ENCODE data around the gene ILF3.
A peak's percentile ranks its signal among the peaks of the same experiment; 100 is the strongest.

The ILF3 gene

DNA sequence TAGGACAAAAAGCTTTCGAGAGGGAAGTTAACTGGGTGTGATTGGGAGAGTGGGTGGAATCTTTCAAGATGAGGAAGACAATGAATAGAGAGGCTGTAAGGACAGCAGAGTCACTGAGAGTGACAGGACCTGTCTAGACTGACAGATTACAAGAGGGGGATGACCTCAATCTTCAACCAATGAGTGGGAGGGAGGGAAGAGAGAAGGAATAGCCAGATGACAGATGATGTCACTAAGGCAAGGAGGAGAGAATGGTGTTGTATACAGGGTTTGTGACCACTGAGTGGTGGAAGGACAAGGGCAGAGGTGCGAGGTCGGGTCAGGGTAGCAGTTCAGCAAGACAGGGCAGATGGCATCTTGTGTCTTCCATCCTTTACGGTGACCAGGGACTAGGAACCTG is 5.8 kb upstream of the ILF3 start:
- Histone ChIP-seq H3K27me3 (ENCODE audit: insufficient read depth, low read length, poor library complexity) (no peaks in the 10 kb centered on the region), H3K9ac (ENCODE audit: low read length) (no peak overlapping the region), H3K36me3 (ENCODE audit: control insufficient read depth, insufficient read depth, low read length) (no peaks in the 10 kb centered on the region), H3K56ac (ENCODE audit: low read length) (no peak overlapping the region), H3K4me2 (ENCODE audit: low read length) (no peak overlapping the region), H2BK120ac (ENCODE audit: low read depth, low read length) (no peak overlapping the region), H3K4ac (ENCODE audit: low read depth, low read length) (no peak overlapping the region), H2AK5ac (ENCODE audit: low read length) (no peak overlapping the region), H3K23ac (ENCODE audit: low read length) (no peak overlapping the region), H3K79me2 (ENCODE audit: control insufficient read depth, insufficient read depth, low read length) (peaks cover 4% of the 10 kb centered on the region), H3K27ac (ENCODE audit: low read depth, low read length) (no peak overlapping the region), H3K4me1 (ENCODE audit: control insufficient read depth, low read depth, low read length) (peaks cover 6% of the 10 kb centered on the region), H2BK5ac (ENCODE audit: low read length) (no peak overlapping the region), H4K5ac (ENCODE audit: low read length) (no peak overlapping the region), H3K4me3 (ENCODE audit: low read length) (no peak overlapping the region), H4K8ac (ENCODE audit: low read depth, low read length) (no peak overlapping the region), H3K79me1 (ENCODE audit: low read length) (peaks cover 4% of the 10 kb centered on the region), H2BK15ac (replicated peaks; ENCODE audit: low read depth) (no peak overlapping the region), H3K18ac (ENCODE audit: low read length) (no peak overlapping the region)
- WGBS (ENCODE audit: extremely low coverage, insufficient coverage, low lambda C conversion rate), result no CpG with 5 or more reads among the region's 4 CpGs
- no peak for DNase-seq

DNA sequence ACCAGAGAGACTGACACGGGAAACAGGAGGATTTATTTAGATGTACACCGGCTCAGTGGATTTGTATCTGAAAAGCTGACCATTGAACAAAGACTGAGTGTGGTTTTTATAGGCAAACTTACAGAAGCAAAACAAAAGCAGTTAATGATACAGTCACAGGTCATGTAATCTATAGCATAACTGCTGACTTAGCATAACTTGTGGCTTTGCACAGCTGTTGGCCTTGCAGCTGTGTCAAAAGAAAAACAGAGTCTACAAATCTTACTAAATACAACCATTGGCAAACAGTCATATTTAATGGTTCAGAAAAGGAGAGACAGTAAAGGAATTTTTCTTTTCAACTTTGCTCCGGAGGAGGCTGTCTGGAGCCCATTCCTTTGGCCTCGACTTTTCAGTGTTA is 2.3 kb upstream of the ILF3 start:
- no peak overlapping the region for H3K23ac ChIP-seq (ENCODE audit: low read length)
- H3K4me2 ChIP-seq (ENCODE audit: low read length), result no peak overlapping the region
- H4K8ac ChIP-seq (ENCODE audit: low read depth, low read length), result no peak overlapping the region
- H2AK5ac ChIP-seq (ENCODE audit: low read length), result no peak overlapping the region
- peaks cover 6% of the 10 kb centered on the region for H3K79me1 ChIP-seq (ENCODE audit: low read length)
- no peak overlapping the region for H2BK120ac ChIP-seq (ENCODE audit: low read depth, low read length)
- no peaks in the 10 kb centered on the region for H3K27me3 ChIP-seq (ENCODE audit: insufficient read depth, low read length, poor library complexity)
- H3K4me3 ChIP-seq (ENCODE audit: low read length), result no peak overlapping the region
- H3K36me3 ChIP-seq (ENCODE audit: control insufficient read depth, insufficient read depth, low read length), result no peaks in the 10 kb centered on the region
- no peak overlapping the region for H4K5ac ChIP-seq (ENCODE audit: low read length)
- no peak for DNase-seq
- H3K18ac ChIP-seq (ENCODE audit: low read length), result no peak overlapping the region
- no peak overlapping the region for H3K4ac ChIP-seq (ENCODE audit: low read depth, low read length)
- H3K27ac ChIP-seq (ENCODE audit: low read depth, low read length), result no peak overlapping the region
- H3K9ac ChIP-seq (ENCODE audit: low read length), result no peak overlapping the region
- H2BK15ac ChIP-seq (replicated peaks; ENCODE audit: low read depth), result no peak overlapping the region
- H3K56ac ChIP-seq (ENCODE audit: low read length), result no peak overlapping the region
- H3K79me2 ChIP-seq (ENCODE audit: control insufficient read depth, insufficient read depth, low read length), result peaks cover 27% of the 10 kb centered on the region
- no CpG with 5 or more reads among the region's 4 CpGs for WGBS (ENCODE audit: extremely low coverage, insufficient coverage, low lambda C conversion rate)
- no peaks in the 10 kb centered on the region for H3K4me1 ChIP-seq (ENCODE audit: control insufficient read depth, low read depth, low read length)
- no peak overlapping the region for H2BK5ac ChIP-seq (ENCODE audit: low read length)

DNA sequence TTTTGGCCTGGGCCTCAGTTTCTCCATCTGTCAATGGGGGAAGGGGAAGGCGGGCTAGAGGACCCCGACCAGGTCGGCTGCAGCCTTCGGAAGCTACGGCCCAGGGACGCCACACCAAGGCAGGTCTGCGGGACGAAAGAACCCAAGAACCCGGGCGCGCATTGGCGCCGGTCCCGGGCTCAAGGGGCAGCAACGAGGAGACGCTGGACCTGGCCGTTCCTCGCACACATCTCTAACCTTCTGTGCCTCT is 739 bp upstream of the ILF3 start:
- Histone ChIP-seq H3K27ac (ENCODE audit: low read depth, low read length) (peak overlapping the region; percentile 85), H3K4me1 (ENCODE audit: control insufficient read depth, low read depth, low read length) (peaks cover 2% of the 10 kb centered on the region), H3K56ac (ENCODE audit: low read length) (peak overlapping the region; percentile 100), H4K8ac (ENCODE audit: low read depth, low read length) (peak overlapping the region; percentile 98), H3K4me3 (ENCODE audit: low read length) (peak overlapping the region; percentile 99), H3K36me3 (ENCODE audit: control insufficient read depth, insufficient read depth, low read length) (peaks cover 2% of the 10 kb centered on the region), H3K27me3 (ENCODE audit: insufficient read depth, low read length, poor library complexity) (no peaks in the 10 kb centered on the region), H3K79me2 (ENCODE audit: control insufficient read depth, insufficient read depth, low read length) (peaks cover 43% of the 10 kb centered on the region), H2BK15ac (replicated peaks; ENCODE audit: low read depth) (no peak overlapping the region), H2AK5ac (ENCODE audit: low read length) (peak overlapping the region; percentile 84), H2BK5ac (ENCODE audit: low read length) (peak overlapping the region; percentile 85), H3K79me1 (ENCODE audit: low read length) (peaks cover 6% of the 10 kb centered on the region), H3K23ac (ENCODE audit: low read length) (peak overlapping the region; percentile 89), H4K5ac (ENCODE audit: low read length) (no peak overlapping the region), H2BK120ac (ENCODE audit: low read depth, low read length) (no peak overlapping the region), H3K4ac (ENCODE audit: low read depth, low read length) (peak overlapping the region; percentile 84), H3K9ac (ENCODE audit: low read length) (peak overlapping the region; percentile 100), H3K18ac (ENCODE audit: low read length) (peak overlapping the region; percentile 46), H3K4me2 (ENCODE audit: low read length) (peak overlapping the region; percentile 97)
- DNase-seq, result no peak
- no CpG with 5 or more reads among the region's 18 CpGs for WGBS (ENCODE audit: extremely low coverage, insufficient coverage, low lambda C conversion rate)

DNA sequence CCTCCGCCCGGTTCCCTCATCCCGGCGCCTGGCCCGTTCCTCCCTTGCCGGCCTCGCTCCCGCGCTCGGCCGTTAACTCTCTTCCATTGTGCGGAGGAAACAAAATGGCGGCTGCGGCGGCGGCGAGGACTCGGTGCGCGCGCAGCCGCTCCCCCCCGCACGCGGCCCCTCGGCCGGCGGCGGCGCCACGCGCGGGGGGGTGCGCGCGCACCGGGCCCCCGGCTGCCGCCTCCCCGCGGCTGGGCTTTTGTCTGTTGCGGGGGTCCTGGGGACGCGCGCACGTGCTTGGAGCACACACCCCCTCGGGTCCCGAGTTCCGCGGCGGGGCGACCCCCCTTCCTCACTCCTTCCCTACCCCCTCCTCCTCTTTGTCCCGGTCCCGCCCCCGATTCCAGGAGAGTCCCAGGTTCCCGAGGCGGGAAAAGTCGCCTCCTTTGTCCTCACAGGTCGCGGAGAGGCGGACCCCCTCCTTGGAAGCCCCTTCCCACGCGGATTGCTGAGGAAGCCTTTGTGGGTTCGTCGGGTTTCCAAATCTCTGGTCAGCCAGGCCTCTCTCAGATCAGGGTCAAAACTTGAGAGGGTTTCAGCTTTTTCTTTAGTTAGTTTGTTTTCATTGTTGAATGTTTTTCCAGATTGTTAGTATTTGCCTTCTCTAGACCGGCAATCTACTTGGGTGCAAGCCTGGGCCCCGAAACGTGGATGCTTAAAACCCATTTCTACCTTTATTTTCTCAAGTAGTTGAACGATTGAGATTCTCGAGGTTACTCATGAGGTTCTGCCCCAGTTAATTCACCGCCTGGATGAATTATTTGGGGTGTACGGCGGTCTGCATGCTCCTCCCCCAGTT is 687 bp downstream of the ILF3 start:
- H3K4me3 ChIP-seq (ENCODE audit: low read length), result peak overlapping the region; percentile 96
- peak overlapping the region; percentile 99 for H2BK120ac ChIP-seq (ENCODE audit: low read depth, low read length)
- peaks cover 6% of the 10 kb centered on the region for H3K79me1 ChIP-seq (ENCODE audit: low read length)
- peak overlapping the region; percentile 100 for H3K18ac ChIP-seq (ENCODE audit: low read length)
- H3K56ac ChIP-seq (ENCODE audit: low read length), result peak overlapping the region; percentile 98
- H3K4me2 ChIP-seq (ENCODE audit: low read length), result peak overlapping the region; percentile 79
- no peaks in the 10 kb centered on the region for H3K27me3 ChIP-seq (ENCODE audit: insufficient read depth, low read length, poor library complexity)
- H3K4me1 ChIP-seq (ENCODE audit: control insufficient read depth, low read depth, low read length), result peaks cover 2% of the 10 kb centered on the region
- H3K27ac ChIP-seq (ENCODE audit: low read depth, low read length), result peak overlapping the region; percentile 99
- H3K23ac ChIP-seq (ENCODE audit: low read length), result peak overlapping the region; percentile 83
- H2BK5ac ChIP-seq (ENCODE audit: low read length), result peak overlapping the region; percentile 64
- H3K36me3 ChIP-seq (ENCODE audit: control insufficient read depth, insufficient read depth, low read length), result peaks cover 2% of the 10 kb centered on the region
- WGBS (ENCODE audit: extremely low coverage, insufficient coverage, low lambda C conversion rate), result no CpG with 5 or more reads among the region's 73 CpGs
- DNase-seq, result peak; percentile 91
- peak overlapping the region; percentile 100 for H3K9ac ChIP-seq (ENCODE audit: low read length)
- peak overlapping the region; percentile 88 for H4K5ac ChIP-seq (ENCODE audit: low read length)
- H3K4ac ChIP-seq (ENCODE audit: low read depth, low read length), result peak overlapping the region; percentile 100
- peak overlapping the region; percentile 95 for H2AK5ac ChIP-seq (ENCODE audit: low read length)
- peaks cover 56% of the 10 kb centered on the region for H3K79me2 ChIP-seq (ENCODE audit: control insufficient read depth, insufficient read depth, low read length)
- peak overlapping the region; percentile 95 for H4K8ac ChIP-seq (ENCODE audit: low read depth, low read length)
- no peak overlapping the region for H2BK15ac ChIP-seq (replicated peaks; ENCODE audit: low read depth)

DNA sequence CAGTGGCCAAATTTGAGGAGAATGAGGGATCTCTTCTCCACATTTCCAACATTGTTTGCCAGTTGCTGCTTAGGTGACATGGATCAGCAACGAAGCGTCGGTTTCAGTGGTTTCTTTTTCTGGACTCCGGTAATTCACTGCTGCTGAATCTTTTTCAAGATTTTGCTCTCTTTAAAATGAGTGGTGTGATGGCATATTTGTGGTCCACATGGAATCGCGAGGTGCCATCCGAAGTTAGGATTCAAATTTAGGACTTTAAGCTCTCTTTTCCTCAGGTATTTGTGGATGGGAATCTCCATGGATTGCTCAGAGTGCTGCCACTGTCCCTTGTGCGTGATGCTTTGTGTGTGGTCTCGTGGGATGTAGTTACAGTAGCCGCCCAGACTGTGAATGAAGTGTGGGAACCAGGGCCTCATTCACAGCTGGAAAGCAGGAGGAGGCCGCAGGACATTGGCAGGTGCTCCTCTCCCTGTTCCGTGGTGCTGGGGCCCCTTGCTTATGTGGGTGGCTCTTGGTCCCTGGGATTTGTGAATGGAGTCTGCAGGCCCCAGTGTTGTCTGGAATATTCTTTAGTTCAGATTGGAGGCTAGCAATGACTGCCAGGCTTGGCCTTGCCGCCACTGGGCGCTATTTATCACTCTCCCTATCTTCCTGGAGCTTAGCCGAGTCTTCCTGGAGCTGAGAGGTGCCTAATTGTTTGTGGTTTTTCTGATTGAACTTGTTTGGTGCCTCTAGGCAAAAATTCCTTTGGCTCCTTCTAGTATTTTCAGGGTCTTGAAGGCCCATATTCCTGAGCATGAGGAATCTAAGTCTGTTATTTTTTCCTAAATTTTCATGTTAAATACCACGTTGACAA is 1.5 kb downstream of the ILF3 start:
- DNase-seq, result peak; percentile 79
- WGBS (ENCODE audit: extremely low coverage, insufficient coverage, low lambda C conversion rate), result no CpG with 5 or more reads among the region's 16 CpGs

More for the DNA sequence above, 1.5 kb downstream of the ILF3 start:
- Histone ChIP-seq H2AK5ac (ENCODE audit: low read length) (peak overlapping the region; percentile 95), H3K4me2 (ENCODE audit: low read length) (peak overlapping the region; percentile 79), H2BK120ac (ENCODE audit: low read depth, low read length) (peak overlapping the region; percentile 90), H3K36me3 (ENCODE audit: control insufficient read depth, insufficient read depth, low read length) (peaks cover 2% of the 10 kb centered on the region), H3K56ac (ENCODE audit: low read length) (peak overlapping the region; percentile 98), H3K79me1 (ENCODE audit: low read length) (peaks cover 6% of the 10 kb centered on the region), H2BK15ac (replicated peaks; ENCODE audit: low read depth) (no peak overlapping the region), H3K9ac (ENCODE audit: low read length) (peak overlapping the region; percentile 100), H3K18ac (ENCODE audit: low read length) (peak overlapping the region; percentile 100), H3K27me3 (ENCODE audit: insufficient read depth, low read length, poor library complexity) (no peaks in the 10 kb centered on the region), H4K8ac (ENCODE audit: low read depth, low read length) (no peak overlapping the region), H2BK5ac (ENCODE audit: low read length) (peak overlapping the region; percentile 64), H3K27ac (ENCODE audit: low read depth, low read length) (peak overlapping the region; percentile 99), H3K23ac (ENCODE audit: low read length) (peak overlapping the region; percentile 83), H3K79me2 (ENCODE audit: control insufficient read depth, insufficient read depth, low read length) (peaks cover 65% of the 10 kb centered on the region), H3K4me3 (ENCODE audit: low read length) (peak overlapping the region; percentile 96), H3K4ac (ENCODE audit: low read depth, low read length) (peak overlapping the region; percentile 100), H3K4me1 (ENCODE audit: control insufficient read depth, low read depth, low read length) (peaks cover 2% of the 10 kb centered on the region), H4K5ac (ENCODE audit: low read length) (peak overlapping the region; percentile 88)
